HG02798 (cell line): Measurements from ENCODE around the gene CHRNG.

Experiments used
- ATAC-seq: cut with Tn5 transposase; IDR thresholded peaks from one replicate; pipeline ENCODE4 v1.9.1; 2021; ENCODE audit warnings: mild to moderate bottlenecking; ENCODE audit not compliant: unreplicated experiment, poor library complexity

The CHRNG gene

GRCh38 chr2:232503809-232504323, 35.6 kb upstream of the CHRNG start:
- no peak for ATAC-seq

- ATAC-seq, result no peak
Measured at GRCh38 chr2:232504438-232504837, 35.1 kb upstream of the CHRNG start.

GRCh38 chr2:232505856-232506255, 33.6 kb upstream of the CHRNG start:
- ATAC-seq, result no peak

- no peak for ATAC-seq
Measured at GRCh38 chr2:232506709-232507108, 32.8 kb upstream of the CHRNG start.

- no peak for ATAC-seq
Measured at GRCh38 chr2:232508251-232508650, 31.2 kb upstream of the CHRNG start.

- ATAC-seq, result no peak
Measured at GRCh38 chr2:232511336-232511890, 28.1 kb upstream of the CHRNG start.

- ATAC-seq, result no peak
Measured at GRCh38 chr2:232512602-232513001, 26.9 kb upstream of the CHRNG start.

GRCh38 chr2:232513353-232513752, 26.1 kb upstream of the CHRNG start:
- ATAC-seq, result no peak

GRCh38 chr2:232515639-232516038, 23.9 kb upstream of the CHRNG start:
- ATAC-seq, result no peak

GRCh38 chr2:232516551-232516950, 22.9 kb upstream of the CHRNG start:
- no peak for ATAC-seq

GRCh38 chr2:232518844-232519243, 20.6 kb upstream of the CHRNG start:
- ATAC-seq, result no peak

GRCh38 chr2:232519581-232520438, 19.7 kb upstream of the CHRNG start, which contains the start of gene PRSS56:
Gene PRSS56, plus strand, starts transcription at chr2:232520388. Its CDS starts 211 bp downstream, at chr2:232520599.
- no peak for ATAC-seq

- ATAC-seq, result no peak
Measured at GRCh38 chr2:232520489-232520888, 19.0 kb upstream of the CHRNG start.

GRCh38 chr2:232521098-232521497, 18.4 kb upstream of the CHRNG start:
- ATAC-seq, result no peak

- ATAC-seq, result no peak
Measured at GRCh38 chr2:232521959-232522622, 17.4 kb upstream of the CHRNG start.

- no peak for ATAC-seq
Measured at GRCh38 chr2:232522623-232523401, 16.7 kb upstream of the CHRNG start.

GRCh38 chr2:232523402-232523681, 16.1 kb upstream of the CHRNG start:
- ATAC-seq, result no peak

GRCh38 chr2:232523682-232524597, 15.6 kb upstream of the CHRNG start:
- no peak for ATAC-seq

GRCh38 chr2:232524771-232525170, 14.7 kb upstream of the CHRNG start:
- ATAC-seq, result no peak

- ATAC-seq, result no peak
Measured at GRCh38 chr2:232525199-232525598, 14.3 kb upstream of the CHRNG start.
